Rectal smooth muscle tissue (tissue), 1 donor: ENCODE measurements around the gene GPLD1.

ENCODE experiments used
- H3K27ac ChIP-seq: one replicate; pipeline ENCODE4 v1.7.0; 2013; ENCODE audit warnings: low read depth, low read length, inconsistent platforms
- H3K27me3 ChIP-seq: one replicate; pipeline ENCODE4 v1.7.0; 2013; ENCODE audit warnings: low read length; ENCODE audit not compliant: control insufficient read depth, insufficient read depth
- H3K36me3 ChIP-seq: one replicate; pipeline ENCODE4 v1.7.0; 2013; ENCODE audit warnings: low read length; ENCODE audit not compliant: control insufficient read depth, insufficient read depth
- H3K4me1 ChIP-seq: one replicate; pipeline ENCODE4 v1.7.0; 2013; ENCODE audit warnings: low read length; ENCODE audit not compliant: control insufficient read depth, insufficient read depth
- H3K4me3 ChIP-seq: one replicate; pipeline ENCODE4 v1.7.0; 2013; ENCODE audit warnings: low read length
- H3K9ac ChIP-seq: one replicate; pipeline ENCODE4 v1.7.0; 2013; ENCODE audit warnings: low read length

Gene GPLD1

GRCh38 chr6:24444588-24444987 lies 44.8 kb downstream of the GPLD1 start:
- H3K4me1 ChIP-seq = no peaks in the 10 kb centered on the region

GRCh38 chr6:24441599-24441904 lies 47.8 kb downstream of the GPLD1 start:
- Histone ChIP-seq H3K4me1 (no peaks in the 10 kb centered on the region), H3K4me3 (no peak overlapping the region), H3K36me3 (no peaks in the 10 kb centered on the region), H3K9ac (no peak overlapping the region), H3K27ac (no peak overlapping the region), H3K27me3 (no peaks in the 10 kb centered on the region)

More at GRCh38 chr6:24444588-24444987, 44.8 kb downstream of the GPLD1 start:
- Histone ChIP-seq H3K27ac (no peak overlapping the region), H3K9ac (no peak overlapping the region), H3K36me3 (no peaks in the 10 kb centered on the region), H3K4me3 (no peak overlapping the region), H3K27me3 (no peaks in the 10 kb centered on the region)

- no peak overlapping the region for H3K4me3 ChIP-seq
- no peak overlapping the region for H3K27ac ChIP-seq
- H3K27me3 ChIP-seq = no peaks in the 10 kb centered on the region
- H3K36me3 ChIP-seq = no peaks in the 10 kb centered on the region
- H3K4me1 ChIP-seq = no peaks in the 10 kb centered on the region
- H3K9ac ChIP-seq = no peak overlapping the region
Observed at GRCh38 chr6:24440897-24441598, 48.3 kb downstream of the GPLD1 start.

- H3K27me3 ChIP-seq = no peaks in the 10 kb centered on the region
- H3K4me3 ChIP-seq = no peak overlapping the region
- H3K9ac ChIP-seq = no peak overlapping the region
- H3K4me1 ChIP-seq = no peaks in the 10 kb centered on the region
- H3K27ac ChIP-seq = no peak overlapping the region
- H3K36me3 ChIP-seq = no peaks in the 10 kb centered on the region
Observed at GRCh38 chr6:24439858-24440539, 49.4 kb downstream of the GPLD1 start.

- no peak overlapping the region for H3K4me3 ChIP-seq
- H3K36me3 ChIP-seq = no peaks in the 10 kb centered on the region
- no peaks in the 10 kb centered on the region for H3K27me3 ChIP-seq
- H3K4me1 ChIP-seq = no peaks in the 10 kb centered on the region
- H3K27ac ChIP-seq = no peak overlapping the region
- no peak overlapping the region for H3K9ac ChIP-seq
Observed at GRCh38 chr6:24436979-24437378, 52.4 kb downstream of the GPLD1 start.

- no peaks in the 10 kb centered on the region for H3K27me3 ChIP-seq
- no peak overlapping the region for H3K4me3 ChIP-seq
- H3K4me1 ChIP-seq = no peaks in the 10 kb centered on the region
- H3K36me3 ChIP-seq = peaks cover 2% of the 10 kb centered on the region
- H3K9ac ChIP-seq = no peak overlapping the region
- H3K27ac ChIP-seq = no peak overlapping the region
Observed at GRCh38 chr6:24432611-24433010, 56.8 kb downstream of the GPLD1 start.

- Histone ChIP-seq H3K4me1 (no peaks in the 10 kb centered on the region), H3K27ac (no peak overlapping the region), H3K9ac (no peak overlapping the region), H3K4me3 (no peak overlapping the region), H3K27me3 (no peaks in the 10 kb centered on the region), H3K36me3 (peaks cover 2% of the 10 kb centered on the region)
Observed at GRCh38 chr6:24431045-24431451, 58.3 kb downstream of the GPLD1 start.

GRCh38 chr6:24430086-24430485 lies 59.3 kb downstream of the GPLD1 start:
- Histone ChIP-seq H3K4me3 (no peak overlapping the region), H3K27ac (no peak overlapping the region), H3K9ac (no peak overlapping the region), H3K4me1 (no peaks in the 10 kb centered on the region), H3K27me3 (no peaks in the 10 kb centered on the region), H3K36me3 (peaks cover 2% of the 10 kb centered on the region)

- H3K9ac ChIP-seq = no peak overlapping the region
- H3K27me3 ChIP-seq = no peaks in the 10 kb centered on the region
- H3K27ac ChIP-seq = no peak overlapping the region
- H3K4me3 ChIP-seq = no peak overlapping the region
- H3K4me1 ChIP-seq = no peaks in the 10 kb centered on the region
- peaks cover 2% of the 10 kb centered on the region for H3K36me3 ChIP-seq
Observed at GRCh38 chr6:24429146-24429545, 60.2 kb downstream of the GPLD1 start.

- Histone ChIP-seq H3K27ac (no peak overlapping the region), H3K4me1 (no peaks in the 10 kb centered on the region), H3K36me3 (peaks cover 2% of the 10 kb centered on the region)
Observed at GRCh38 chr6:24428615-24429014, 60.8 kb downstream of the GPLD1 start.

GRCh38 chr6:24426729-24427446 lies 62.5 kb downstream of the GPLD1 start:
- Histone ChIP-seq H3K27ac (no peak overlapping the region), H3K36me3 (peaks cover 5% of the 10 kb centered on the region)

More at GRCh38 chr6:24428615-24429014, 60.8 kb downstream of the GPLD1 start:
- Histone ChIP-seq H3K9ac (no peak overlapping the region), H3K27me3 (no peaks in the 10 kb centered on the region), H3K4me3 (no peak overlapping the region)

GRCh38 chr6:24425091-24425490 lies 64.3 kb downstream of the GPLD1 start:
- H3K4me3 ChIP-seq = no peak overlapping the region
- H3K36me3 ChIP-seq = peaks cover 10% of the 10 kb centered on the region
- H3K9ac ChIP-seq = no peak overlapping the region

More at GRCh38 chr6:24426729-24427446, 62.5 kb downstream of the GPLD1 start:
- Histone ChIP-seq H3K4me3 (no peak overlapping the region), H3K4me1 (no peaks in the 10 kb centered on the region), H3K27me3 (no peaks in the 10 kb centered on the region), H3K9ac (no peak overlapping the region)

More at GRCh38 chr6:24425091-24425490, 64.3 kb downstream of the GPLD1 start:
- H3K27me3 ChIP-seq = no peaks in the 10 kb centered on the region
- H3K4me1 ChIP-seq = no peaks in the 10 kb centered on the region
- H3K27ac ChIP-seq = no peak overlapping the region
